Lung (tissue), 12 donors: ENCODE data around the gene HMBS. TPM values are rescaled to one million over a fixed set of nuclear protein-coding genes. Genes with fewer than 3 reads are reported as not detected.

ENCODE experiments used
- ATAC-seq: fragments of 200-7000 bp; cut with Tn5 transposase; one replicate; pipeline ENCODE4 v1.9.1; 2020; ENCODE audit warnings: moderate number of reproducible peaks; ENCODE audit not compliant: insufficient read depth, low FRiP score
- DNase-seq, 3 donors: peaks; one replicate each; pipeline ENCODE4 v3.0.0-alpha.2; 2013 to 2017
- H3K27ac ChIP-seq, 2 donors: one replicate each; pipeline ENCODE4 v1.5.1; 2013; ENCODE audit warnings: mild to moderate bottlenecking in 2 of 2, moderate library complexity in 2 of 2, control low read depth in 1 of 2, inconsistent platforms in 1 of 2, low read depth in 1 of 2, low read length in 1 of 2
- H3K27me3 ChIP-seq, 3 donors: one replicate each; pipeline ENCODE4 v1.5.1; 2013; ENCODE audit warnings: low read length in 2 of 3; ENCODE audit not compliant: control insufficient read depth in 3 of 3, insufficient read depth in 3 of 3
- H3K36me3 ChIP-seq, 4 donors: one replicate each; pipeline ENCODE4 v1.5.1; 2013; ENCODE audit warnings: low read length in 4 of 4, mild to moderate bottlenecking in 1 of 4, moderate library complexity in 1 of 4; ENCODE audit not compliant: control insufficient read depth in 4 of 4, insufficient read depth in 4 of 4
- H3K4me1 ChIP-seq, 5 donors: one replicate each; pipeline ENCODE4 v1.5.1; 2013; ENCODE audit warnings: low read length in 5 of 5, mild to moderate bottlenecking in 2 of 5, moderate library complexity in 1 of 5; ENCODE audit not compliant: control insufficient read depth in 5 of 5, insufficient read depth in 5 of 5
- H3K4me3 ChIP-seq: one replicate; pipeline ENCODE4 v1.5.1; 2013; ENCODE audit warnings: mild to moderate bottlenecking, control low read depth, moderate library complexity
- H3K9ac ChIP-seq, 2 donors: one replicate each; pipeline ENCODE4 v1.5.1; 2013; ENCODE audit warnings: low read length in 2 of 2, control low read depth in 1 of 2; ENCODE audit not compliant: insufficient read depth in 1 of 2
- H3K9me3 ChIP-seq, 4 donors: one replicate each; pipeline ENCODE4 v1.5.1; 2013; ENCODE audit warnings: low read length in 3 of 4, mild to moderate bottlenecking in 1 of 4, moderate library complexity in 1 of 4; ENCODE audit not compliant: control insufficient read depth in 4 of 4, insufficient read depth in 3 of 4
- CTCF ChIP-seq: IDR thresholded peaks from 2 replicates; pipeline ENCODE4 v1.5.1; 2012; ENCODE audit warnings: mild to moderate bottlenecking; ENCODE audit errors: control extremely low read depth, extremely low read depth
- WGBS, 2 donors: extraction: QIAGEN DNeasy Blood & Tissue Kit; methylation state at CpG; one replicate each; pipeline ENCODE4 v1.1.7; 2013; 5-methylcytosine and 5-hydroxymethylcytosine counted together
- polyA plus RNA-seq, 2 donors: library from polyadenylated mRNA; stranded (reverse); fragments of 200-250 nt; gene quantifications; one replicate each; pipeline ENCODE4 v1.2.1, GENCODE V29; 2013
- total RNA-seq, 2 donors: library from RNA; depleted of rRNA in 1 of 2; stranded (reverse); fragments of >200 nt in 1 of 2; gene quantifications; one replicate each; pipeline ENCODE4 v1.2.1, GENCODE V29; 2014 to 2021
- donor health status: control.
- donor health status: control.
- donor health status: Bipolar disorder and iron deficiency.
- donor health status: healthy.
- donor health status: DM: yes; HTN: yes; CAD: no.

The HMBS gene
- total and polyA plus RNA-seq, 4 donors = 11.7 to 33.3 (median 31.5) TPM

GRCh38 chr11:119094816-119095065, 10.1 kb downstream of the HMBS start:
- peaks cover 8 to 39% (median 18%) of the 10 kb centered on the region in 5 donors for H3K4me1 ChIP-seq
- H3K4me3 ChIP-seq = peak overlapping the region; percentile 73
- H3K27me3 ChIP-seq = no peaks in the 10 kb centered on the region
- H3K9ac ChIP-seq = peak overlapping the region in 1 of 2 donors; percentile 70
- ATAC-seq (peak; percentile 81), DNase-seq (peak in 2 of 3 donors; percentile 84 to 88)
- peaks cover 5 to 36% (median 25%) of the 10 kb centered on the region in 4 donors for H3K36me3 ChIP-seq
- peak; percentile 48 for TF ChIP-seq CTCF
- no peaks in the 10 kb centered on the region for H3K9me3 ChIP-seq
- peak overlapping the region; percentile 92 to 94 for H3K27ac ChIP-seq
- 1% methylated on average over 18 to 19 of the region's 19 CpGs for WGBS, 2 donors

- ATAC-seq = peak; percentile 94
- H3K36me3 ChIP-seq = peaks cover 5 to 36% (median 24%) of the 10 kb centered on the region in 4 donors
- H3K4me3 ChIP-seq = peak overlapping the region; percentile 73
- H3K9me3 ChIP-seq = no peaks in the 10 kb centered on the region
- peak; percentile 100 for DNase-seq
- H3K27ac ChIP-seq = peak overlapping the region; percentile 92 to 94
- no peak for TF ChIP-seq CTCF
- 0 to 1% methylated on average over 77 to 79 of the region's 79 CpGs for WGBS, 2 donors
- H3K4me1 ChIP-seq = peaks cover 8 to 42% (median 18%) of the 10 kb centered on the region in 5 donors
- no peaks in the 10 kb centered on the region for H3K27me3 ChIP-seq
- H3K9ac ChIP-seq = peak overlapping the region in 1 of 2 donors; percentile 70
Observed at GRCh38 chr11:119095066-119095880, 10.6 kb downstream of the HMBS start.

- Histone ChIP-seq H3K4me1 (peaks cover 4 to 28% (median 8%) of the 10 kb centered on the region in 5 donors), H3K36me3 (peaks cover 5 to 25% (median 16%) of the 10 kb centered on the region in 4 donors), H3K9ac (no peak overlapping the region), H3K27me3 (no peaks in the 10 kb centered on the region), H3K9me3 (peaks cover 0 to 2% (median 0%) of the 10 kb centered on the region in 4 donors), H3K4me3 (no peak overlapping the region), H3K27ac (no peak overlapping the region)
- no peak for DNase-seq
- 57 to 72% methylated on average over 6 of the region's 6 CpGs for WGBS, 2 donors
- TF ChIP-seq CTCF = no peak
- ATAC-seq = no peak
Observed at GRCh38 chr11:119099711-119100110, 15.0 kb downstream of the HMBS start.
